ENCODE data around the gene OLA1.

DNA sequence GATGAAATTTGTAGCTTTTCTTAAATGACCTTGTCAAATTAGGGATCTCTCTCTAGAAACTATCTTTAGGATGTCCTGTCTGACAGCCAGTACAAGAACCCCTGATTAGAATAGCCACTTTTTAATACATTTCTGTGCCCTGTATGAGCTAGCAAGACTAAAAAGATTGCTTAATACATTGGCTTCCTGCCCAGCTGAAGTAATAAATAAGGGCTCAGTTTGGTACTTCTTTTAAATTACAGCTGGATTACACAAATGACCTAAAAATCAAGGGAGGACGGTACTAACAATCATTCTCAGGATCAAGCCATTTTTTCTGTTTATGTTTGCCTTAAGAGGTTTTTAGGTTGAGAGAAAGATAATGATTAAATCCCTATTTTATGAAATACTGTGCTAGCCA, 11.6 kb upstream of the OLA1 start:
- TF ChIP-seq, protein P1, sequence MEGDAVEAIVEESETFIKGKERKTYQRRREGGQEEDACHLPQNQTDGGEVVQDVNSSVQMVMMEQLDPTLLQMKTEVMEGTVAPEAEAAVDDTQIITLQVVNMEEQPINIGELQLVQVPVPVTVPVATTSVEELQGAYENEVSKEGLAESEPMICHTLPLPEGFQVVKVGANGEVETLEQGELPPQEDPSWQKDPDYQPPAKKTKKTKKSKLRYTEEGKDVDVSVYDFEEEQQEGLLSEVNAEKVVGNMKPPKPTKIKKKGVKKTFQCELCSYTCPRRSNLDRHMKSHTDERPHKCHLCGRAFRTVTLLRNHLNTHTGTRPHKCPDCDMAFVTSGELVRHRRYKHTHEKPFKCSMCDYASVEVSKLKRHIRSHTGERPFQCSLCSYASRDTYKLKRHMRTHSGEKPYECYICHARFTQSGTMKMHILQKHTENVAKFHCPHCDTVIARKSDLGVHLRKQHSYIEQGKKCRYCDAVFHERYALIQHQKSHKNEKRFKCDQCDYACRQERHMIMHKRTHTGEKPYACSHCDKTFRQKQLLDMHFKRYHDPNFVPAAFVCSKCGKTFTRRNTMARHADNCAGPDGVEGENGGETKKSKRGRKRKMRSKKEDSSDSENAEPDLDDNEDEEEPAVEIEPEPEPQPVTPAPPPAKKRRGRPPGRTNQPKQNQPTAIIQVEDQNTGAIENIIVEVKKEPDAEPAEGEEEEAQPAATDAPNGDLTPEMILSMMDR (IDR thresholded peaks at IDR 0.05; ENCODE audit: insufficient read depth, low read length), result no peak
- TF ChIP-seq GABPA (IDR thresholded peaks at IDR 0.05; ENCODE audit: low read depth), result no peak
